Measurements from ENCODE around the gene EGLN2.
"Not testable (repeated sequence)": the region's sequence is repeated elsewhere in the genome, so short reads cannot be mapped to it uniquely, and the experiment has no call there.

EGLN2 gene

GRCh38 chr19:40819479-40820234, 20.7 kb downstream of the EGLN2 start:
- peak; percentile 26 for DNase-seq (ENCODE audit: low spot score)

DNA sequence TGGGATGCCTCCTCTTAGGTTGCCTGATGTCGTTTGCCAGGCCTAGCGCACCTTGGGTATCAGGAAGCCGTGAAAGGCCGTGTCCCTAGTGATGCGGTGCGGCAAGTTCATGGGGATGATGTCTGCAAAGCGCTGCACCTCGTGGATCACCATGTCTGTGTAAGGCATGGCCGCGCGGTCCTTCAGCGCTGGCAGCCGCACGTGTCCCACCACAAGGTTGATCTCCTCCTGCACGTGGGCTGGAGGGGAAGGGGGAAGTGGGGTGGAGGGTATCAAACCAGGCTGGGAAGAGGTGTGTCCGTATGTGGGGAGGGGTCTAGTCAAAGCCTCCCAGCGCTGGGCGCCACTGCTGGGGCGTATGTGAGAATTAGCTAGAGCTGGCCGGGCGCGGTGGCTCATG, 23.2 kb downstream of the EGLN2 start:
- no peak for DNase-seq (ENCODE audit: low spot score)

- DNase-seq (ENCODE audit: low spot score) = not testable (repeated sequence)
Measured at GRCh38 chr19:40822704-40823553, 23.9 kb downstream of the EGLN2 start.

DNA sequence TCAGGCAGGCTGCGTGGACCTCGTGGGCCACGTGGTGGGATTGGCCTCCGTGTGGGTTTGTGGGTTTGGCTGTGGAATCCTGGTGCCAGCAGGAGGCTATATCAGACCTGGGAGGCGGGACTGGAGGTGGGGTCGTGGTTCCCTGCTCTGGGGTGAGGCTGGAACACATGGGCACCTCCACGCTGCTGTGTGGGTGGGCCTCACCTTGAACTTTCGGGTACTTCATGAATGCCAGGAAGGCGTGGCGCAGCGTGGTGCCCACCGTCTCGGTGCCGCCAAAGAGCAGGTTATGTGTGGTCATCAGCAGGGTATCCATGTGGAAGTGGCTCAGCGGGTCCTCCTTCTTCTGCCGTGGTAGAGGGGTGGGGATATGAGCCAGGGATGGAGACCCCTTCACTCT, 25.9 kb downstream of the EGLN2 start:
- DNase-seq (ENCODE audit: low spot score) = not testable (repeated sequence)

GRCh38 chr19:40825460-40826095, 26.6 kb downstream of the EGLN2 start:
- not testable (repeated sequence) for DNase-seq (ENCODE audit: low spot score)

DNA sequence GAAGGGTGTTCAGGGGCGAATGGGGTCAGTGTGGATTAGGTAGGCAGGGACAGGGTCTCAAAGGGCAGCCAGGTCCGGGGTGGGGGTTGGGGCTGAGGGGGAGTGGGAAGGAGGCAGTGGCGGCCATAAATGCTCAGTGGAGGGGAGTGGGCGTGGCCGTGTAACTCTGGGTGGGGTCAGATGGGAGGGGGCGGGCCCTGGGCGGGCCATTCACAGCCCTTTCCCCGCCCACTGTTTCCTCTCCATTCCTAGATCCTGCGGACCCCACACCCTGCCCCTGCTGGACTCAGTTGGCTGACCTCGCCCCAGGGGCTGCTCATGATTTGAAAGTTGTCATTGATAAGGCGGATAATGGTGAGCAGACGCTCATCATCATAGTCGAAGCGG, 27.3 kb downstream of the EGLN2 start:
- not testable (repeated sequence) for DNase-seq (ENCODE audit: low spot score)

DNA sequence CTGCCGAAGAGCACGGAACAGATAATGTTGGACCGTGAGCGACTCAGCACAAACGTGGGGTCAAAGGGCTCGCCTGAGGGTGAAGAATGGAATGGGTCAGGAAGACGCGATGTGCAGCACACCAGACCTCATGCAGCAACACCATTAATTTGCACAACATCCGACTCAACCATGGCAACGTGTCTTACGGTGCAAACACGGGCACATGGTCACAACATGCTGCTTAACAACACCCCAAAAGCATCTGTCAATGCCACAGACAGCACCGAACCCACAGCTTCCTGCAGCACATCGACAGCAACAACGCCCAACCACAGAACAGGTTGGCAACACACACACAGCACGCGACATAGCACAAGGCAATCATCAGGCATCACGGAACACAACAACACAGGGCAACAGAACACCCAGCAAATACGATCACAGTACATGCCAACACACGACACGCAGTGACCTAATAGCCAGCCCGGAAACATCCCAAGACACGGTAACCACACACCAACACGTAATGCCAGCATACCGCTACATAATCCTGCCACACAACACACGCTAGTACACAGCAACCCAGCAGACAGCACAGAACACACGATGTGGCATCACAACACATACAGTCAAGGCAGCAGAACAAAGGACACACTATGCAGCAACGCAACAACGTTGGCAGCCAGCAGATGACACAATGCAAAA, 27.9 kb downstream of the EGLN2 start:
- DNase-seq (ENCODE audit: low spot score) = not testable (repeated sequence)

GRCh38 chr19:40827386-40828247, 28.6 kb downstream of the EGLN2 start:
- no peak for DNase-seq (ENCODE audit: low spot score)

- no peak for DNase-seq (ENCODE audit: low spot score)
Measured at GRCh38 chr19:40829205-40829604, 30.2 kb downstream of the EGLN2 start.

GRCh38 chr19:40830741-40831140, 31.8 kb downstream of the EGLN2 start:
- DNase-seq (ENCODE audit: low spot score) = not testable (repeated sequence)

DNA sequence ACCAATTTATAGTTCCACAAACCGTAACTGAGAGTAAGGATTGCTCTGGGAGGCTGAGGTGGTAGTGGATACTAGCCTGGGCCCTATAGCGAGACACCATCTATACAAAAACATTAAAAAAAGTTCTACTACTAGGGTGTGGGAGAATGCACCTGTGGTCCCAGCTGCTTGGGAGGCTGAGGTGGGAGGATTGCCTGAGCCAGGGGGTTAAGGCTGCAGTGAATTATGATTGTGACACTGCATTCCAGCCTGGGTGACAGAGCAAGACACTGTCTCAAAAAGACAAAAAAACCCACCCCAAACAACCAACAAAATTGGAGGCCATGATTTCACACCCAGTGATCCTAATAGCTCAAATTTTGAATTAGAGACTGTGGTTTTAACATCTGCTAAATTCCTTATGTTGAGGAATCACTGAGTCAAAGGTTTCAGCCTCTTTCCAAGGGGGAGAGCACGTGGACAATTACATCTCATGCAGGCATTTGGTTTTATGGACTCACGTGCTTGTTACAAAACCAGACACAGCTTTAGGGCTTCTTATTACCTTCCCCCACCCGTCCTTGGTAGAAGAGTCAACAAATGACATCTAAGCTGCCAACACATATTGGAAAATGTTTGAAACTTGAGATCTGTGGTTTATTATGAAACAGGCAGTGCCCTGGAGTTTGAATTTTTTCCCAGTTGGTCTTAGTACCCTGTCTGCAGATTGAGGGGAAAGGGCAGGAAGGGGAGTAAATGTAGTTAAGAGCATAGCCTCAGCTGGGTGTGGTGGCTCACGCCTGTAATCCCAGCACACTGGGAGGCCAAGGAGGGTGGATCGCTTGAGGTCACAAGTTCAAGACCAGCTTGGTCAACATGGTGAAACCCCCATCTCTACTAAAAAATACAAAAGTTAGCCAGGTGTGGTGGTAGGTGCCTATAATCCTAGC, 32.8 kb downstream of the EGLN2 start:
- DNase-seq (ENCODE audit: low spot score) = peak; percentile 53

GRCh38 chr19:40832431-40832790, 33.4 kb downstream of the EGLN2 start:
- not testable (repeated sequence) for DNase-seq (ENCODE audit: low spot score)

GRCh38 chr19:40833728-40834533, 34.9 kb downstream of the EGLN2 start:
- DNase-seq (ENCODE audit: low spot score) = not testable (repeated sequence)

DNA sequence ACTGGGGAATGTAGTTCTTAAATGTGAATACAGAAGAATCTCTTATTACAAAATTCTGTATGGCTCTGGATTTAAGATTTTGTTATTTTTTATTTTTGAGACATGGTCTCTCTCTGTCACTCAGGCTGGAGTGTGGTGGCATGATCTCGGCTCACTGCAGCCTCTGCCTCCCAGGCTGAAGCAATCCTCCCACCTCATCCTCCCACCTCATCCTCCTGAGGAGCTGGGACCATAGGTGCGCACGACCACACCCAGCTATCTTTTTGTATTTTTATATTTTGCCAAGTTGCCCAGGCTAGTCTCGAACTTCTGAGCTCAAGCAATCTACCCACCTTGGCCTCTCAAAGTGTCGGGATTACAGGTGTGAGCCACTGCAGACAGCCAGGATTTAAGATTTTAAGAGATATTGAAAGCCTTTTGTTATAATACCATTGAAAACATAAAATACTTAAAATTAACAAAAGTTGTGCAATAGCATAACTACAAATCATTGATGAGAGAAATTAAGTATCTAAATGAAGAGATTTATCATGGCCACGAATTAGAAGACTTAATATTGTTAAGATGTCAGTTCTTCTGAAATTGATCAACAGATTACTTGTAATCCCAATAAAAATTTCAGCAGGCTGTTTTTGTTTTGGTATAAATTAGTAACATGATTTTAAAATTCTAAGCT, 37.9 kb downstream of the EGLN2 start:
- no peak for DNase-seq (ENCODE audit: low spot score)

DNA sequence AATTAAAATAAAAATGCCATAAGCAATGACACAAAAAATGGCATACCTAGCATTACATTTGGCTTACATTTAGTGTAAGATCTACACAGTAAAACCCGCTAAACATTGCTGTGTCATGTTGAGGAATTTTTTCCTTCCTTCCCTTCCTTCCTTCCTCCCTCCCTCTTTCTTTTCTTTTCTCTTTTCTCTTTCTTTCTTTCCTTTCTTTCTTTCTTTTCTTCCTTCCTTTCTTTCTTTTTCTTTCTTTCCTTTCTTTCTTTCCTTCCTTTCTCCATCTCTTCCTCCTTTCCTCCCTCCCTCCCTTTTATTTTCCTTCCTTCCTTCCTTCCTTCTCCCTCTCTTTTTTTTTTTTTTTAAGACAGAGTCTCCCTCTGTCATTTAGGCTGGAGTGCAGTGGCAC, 39.5 kb downstream of the EGLN2 start:
- not testable (repeated sequence) for DNase-seq (ENCODE audit: low spot score)

DNA sequence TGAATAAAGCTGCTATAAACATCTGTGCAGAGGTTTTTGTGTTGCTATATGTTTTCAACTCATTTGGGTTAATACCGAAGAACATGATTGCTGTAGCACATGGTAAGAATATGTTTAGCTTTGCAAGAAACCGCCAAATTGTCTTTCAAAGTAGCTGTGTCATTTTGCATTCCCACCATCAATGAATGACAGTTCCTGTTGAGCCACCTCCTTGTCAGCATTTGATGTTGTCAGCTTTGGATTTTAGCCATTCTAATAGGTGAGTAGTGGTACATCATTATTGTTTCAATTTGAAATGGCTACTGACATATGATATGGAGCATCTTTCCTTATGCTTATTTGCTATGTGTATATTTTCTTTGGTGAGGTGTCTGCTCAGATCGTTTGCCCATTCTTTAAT, 43.0 kb downstream of the EGLN2 start:
- DNase-seq (ENCODE audit: low spot score) = not testable (repeated sequence)

- not testable (repeated sequence) for DNase-seq (ENCODE audit: low spot score)
Measured at GRCh38 chr19:40842997-40843652, 44.1 kb downstream of the EGLN2 start.

DNA sequence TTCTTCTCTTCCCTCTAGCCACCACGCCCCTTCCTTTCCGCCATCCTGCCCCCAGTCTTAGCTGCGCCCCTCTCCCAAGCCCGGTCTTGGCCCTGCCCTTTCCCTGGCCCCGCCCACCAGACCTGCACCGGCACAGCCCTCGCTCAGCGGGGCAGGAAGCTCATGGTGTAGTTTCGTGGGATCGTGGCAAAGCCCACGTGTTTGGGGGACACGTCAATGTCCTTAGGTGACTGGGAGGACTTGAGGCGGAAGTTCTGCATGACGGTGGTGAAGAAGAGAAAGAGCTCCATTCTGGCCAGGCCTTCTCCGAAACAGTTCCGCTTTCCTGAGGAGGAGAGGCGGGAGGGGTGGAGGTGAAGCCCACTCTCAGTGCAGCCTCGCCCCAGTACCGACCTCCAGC, 44.7 kb downstream of the EGLN2 start:
- not testable (repeated sequence) for DNase-seq (ENCODE audit: low spot score)

Data from kidney tubule cell (primary cell).